GM18867 (cell line): Measurements from ENCODE around the gene SAMD14.

Experiments used
- ATAC-seq: cut with Tn5 transposase; IDR thresholded peaks from one replicate; pipeline ENCODE4 v1.9.1; 2021; ENCODE audit warnings: mild to moderate bottlenecking, moderate library complexity; ENCODE audit not compliant: unreplicated experiment

Gene SAMD14

DNA sequence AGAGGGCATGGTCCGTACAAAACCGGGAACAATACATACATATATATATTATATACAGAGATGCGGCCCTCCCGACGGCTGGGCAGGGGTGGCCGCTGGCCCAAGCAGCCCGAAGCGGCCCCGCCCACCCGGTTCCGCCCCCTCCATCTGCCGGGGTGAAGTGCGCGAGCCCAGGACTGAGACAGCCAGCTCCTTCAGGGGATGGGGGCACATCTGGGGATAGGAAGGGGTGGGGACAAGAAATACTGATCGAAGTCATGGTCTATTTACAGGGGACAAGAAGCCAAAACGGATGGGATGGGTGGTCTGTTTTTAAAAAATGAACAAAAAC, 3.8 kb upstream of the SAMD14 start:
- ATAC-seq = no peak

DNA sequence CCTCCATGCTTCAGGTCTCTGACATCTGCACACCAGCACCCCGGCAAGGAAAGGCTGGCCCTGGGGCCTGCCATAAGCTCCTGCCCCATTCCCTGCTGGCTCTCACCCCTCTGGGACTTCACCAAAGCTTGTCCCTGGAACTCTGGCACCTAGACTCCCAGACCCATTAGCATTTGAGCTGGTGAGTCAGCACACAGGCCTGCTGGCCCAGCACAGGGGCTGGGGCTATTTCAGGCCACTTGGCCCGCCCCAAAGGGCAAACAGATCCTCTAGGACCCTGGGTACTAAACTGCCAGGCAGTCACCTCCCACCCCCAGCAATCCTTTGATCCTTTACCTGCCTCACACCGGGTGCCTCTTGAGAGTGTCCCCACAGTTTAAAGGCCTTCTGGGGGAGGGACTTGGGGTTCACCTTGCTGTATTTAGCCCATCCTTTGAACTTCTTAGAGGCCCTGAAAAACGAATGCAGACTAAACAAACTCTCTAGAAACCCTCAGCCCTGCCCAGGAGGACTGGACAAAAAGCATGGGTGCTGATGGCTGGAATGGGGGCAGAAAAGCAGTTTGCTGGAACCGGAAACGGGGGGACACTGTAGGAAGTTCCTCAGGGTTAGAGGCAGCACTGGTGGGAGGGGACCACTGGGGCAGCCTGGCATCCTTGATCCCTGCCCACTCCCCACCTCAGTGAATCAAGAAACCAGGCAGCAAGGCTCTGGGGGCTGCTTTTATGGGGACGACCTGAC, 3.2 kb upstream of the SAMD14 start:
- ATAC-seq = no peak

GRCh38 chr17:50132104-50132794, 2.3 kb upstream of the SAMD14 start:
- ATAC-seq = no peak

DNA sequence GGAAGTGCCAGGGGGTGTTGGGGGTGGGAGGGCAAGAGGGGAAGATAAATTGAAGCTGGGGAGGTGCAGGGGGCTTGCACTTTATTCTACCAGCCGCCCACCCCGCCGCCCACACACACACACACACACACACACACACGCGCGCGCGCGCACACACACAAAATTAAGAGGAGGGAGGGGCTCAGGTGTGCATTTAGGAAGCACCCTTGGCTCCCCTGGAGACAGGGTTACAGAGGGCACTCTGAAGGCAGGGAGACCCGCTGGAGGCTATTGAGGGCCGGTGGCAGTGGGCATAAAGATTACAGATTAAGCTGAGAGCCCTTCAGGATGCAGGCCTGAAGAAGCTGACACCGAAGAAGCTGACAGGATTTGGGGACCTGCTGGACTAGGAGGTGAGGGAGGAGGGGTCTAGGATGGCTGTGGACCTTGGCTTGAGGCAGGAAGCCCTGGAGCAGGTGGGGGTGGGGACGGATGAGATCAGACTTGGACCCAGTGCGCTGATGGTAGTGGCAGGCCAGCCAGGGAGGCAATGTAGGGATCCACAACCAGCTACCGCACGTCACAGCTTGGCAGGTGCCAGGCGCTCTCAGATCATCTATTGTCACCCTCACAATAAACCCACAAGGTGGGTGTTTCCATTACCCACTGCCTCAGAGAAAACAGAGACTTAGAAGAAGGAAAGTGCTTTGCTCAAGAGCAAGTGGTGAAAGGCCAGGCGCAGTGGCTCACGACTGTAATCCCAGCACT, 772 bp upstream of the SAMD14 start:
- no peak for ATAC-seq

GRCh38 chr17:50129353-50129727, 620 bp downstream of the SAMD14 start:
- no peak for ATAC-seq

DNA sequence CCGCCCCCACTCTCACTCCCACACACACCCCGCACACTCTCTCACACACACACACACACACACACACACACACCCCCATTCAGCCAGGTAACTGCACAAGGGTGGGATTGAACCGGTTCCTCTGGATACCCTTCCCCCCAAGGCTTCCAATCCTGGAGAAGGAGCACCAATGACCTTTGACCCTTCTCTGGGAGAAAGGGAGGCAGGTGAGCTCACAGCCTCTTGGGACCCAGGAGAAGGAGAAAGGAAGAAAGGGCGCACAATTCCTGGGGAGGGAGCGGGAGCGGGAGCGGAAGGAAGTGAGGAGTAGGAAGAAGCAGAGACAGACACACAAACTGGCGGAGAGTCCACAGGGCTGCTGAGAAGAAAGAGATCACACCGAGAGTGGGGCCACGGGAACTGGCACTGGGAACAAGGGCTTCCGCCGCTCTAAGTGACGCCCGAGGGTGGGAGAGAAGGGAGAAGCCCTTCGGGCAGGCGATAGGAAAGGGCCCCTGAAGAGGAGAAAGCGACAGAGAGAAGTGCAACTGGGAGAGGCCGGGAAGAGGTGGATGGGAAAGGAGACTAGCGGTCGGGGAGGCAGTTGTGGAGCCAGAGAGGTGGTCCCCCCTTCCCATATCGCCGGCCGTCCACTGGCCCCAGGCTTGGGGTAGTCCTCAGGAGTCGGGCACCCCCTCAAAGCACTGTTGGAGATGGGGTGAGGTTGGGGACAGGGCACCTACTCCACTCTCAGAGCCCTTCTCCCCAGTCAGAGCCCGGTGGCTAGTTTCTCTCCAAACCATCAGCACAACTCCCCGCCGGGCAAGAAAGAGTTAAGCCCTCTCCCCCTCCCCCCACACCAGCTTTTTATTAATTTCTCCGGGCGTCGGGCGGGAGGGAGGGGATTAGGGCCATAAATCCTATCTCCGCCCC, 1.3 kb downstream of the SAMD14 start:
- no peak for ATAC-seq

DNA sequence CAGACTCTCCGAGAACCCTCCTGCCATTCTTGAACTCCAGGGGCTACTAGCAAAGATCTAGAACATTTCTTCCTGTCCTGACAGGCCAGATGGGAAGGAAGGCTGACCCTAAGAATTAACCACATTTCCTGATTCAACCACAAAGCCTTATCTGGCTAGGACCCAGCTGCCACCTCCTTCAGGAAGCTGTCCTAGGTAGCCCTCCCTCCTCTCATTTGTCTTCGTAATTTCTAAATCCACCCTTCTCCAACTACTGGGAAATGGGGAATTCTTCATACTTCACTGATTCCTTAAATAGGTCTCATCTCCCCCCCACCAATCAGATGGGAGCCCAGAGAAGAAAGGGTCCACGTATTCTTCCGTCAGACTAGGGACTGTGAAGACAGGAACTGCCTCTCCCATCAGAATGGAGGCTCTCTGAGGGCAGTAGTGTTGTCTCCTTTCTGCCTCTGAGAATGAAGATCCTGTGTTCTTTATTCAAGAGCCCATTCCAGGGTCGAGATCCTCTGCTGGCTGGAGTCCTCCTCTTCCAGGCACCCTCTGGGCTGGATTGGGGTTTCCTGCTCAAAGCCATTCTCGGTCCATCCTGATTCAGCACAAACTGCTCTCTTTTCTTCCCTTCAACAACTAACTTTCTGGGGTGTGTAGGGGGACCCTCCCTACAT, 2.1 kb downstream of the SAMD14 start:
- no peak for ATAC-seq

- ATAC-seq = no peak
These were observed 4.5 kb downstream of the SAMD14 start for GRCh38 chr17:50125420-50125997.

DNA sequence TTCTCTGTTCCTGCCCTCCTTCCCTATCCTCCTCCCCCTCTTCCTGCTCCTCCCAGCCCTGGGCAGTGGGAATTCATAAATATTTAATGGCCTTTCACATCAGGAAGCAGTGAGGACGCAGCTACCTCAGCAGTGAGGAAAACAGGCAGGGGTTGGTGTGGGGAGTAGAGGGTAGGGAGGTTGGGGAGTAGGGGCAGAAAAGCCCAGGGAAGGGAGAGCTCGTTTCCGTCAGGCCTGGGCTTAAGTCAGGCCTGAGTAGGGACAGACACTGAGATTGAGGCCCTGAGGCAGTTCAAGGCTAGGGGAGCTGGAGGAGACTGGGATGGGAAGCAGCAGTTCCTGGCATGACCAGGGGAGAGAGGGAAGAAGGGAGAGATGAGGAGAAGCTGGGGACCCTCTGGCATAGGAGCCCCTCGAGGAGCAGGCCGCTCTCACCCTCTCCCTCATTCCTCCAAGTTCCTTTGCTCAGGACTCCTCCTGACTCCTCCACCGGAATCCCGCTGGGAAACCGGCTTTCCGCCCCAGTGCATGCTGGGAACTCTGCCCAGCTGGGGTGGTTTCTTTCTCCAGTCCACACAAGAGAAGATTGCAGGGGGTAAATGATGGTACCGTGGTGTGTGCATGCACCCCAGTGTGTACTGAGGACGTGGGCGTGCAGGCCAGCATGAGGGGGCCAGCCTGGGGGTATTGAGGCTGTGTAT, 6.2 kb downstream of the SAMD14 start:
- no peak for ATAC-seq

DNA sequence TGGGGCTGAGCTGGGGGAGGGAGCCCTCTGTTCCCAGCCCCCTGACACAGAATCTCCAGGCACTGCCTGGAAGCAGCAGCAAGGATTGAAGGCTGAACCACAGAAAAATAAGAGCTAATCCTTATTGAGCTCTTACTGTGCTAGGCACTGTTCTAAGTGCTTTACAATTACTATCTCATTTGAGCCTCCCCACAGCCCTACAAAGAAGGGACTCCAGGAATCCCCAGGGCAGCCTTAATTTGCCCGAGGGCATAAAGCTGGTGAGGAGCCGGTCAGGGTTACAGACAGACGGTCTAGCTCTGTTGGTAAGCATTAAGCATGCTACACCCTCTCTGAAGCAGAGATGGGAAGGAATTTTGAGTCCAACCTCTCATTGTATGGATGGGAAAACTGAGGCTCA, 7.0 kb downstream of the SAMD14 start:
- ATAC-seq = no peak

DNA sequence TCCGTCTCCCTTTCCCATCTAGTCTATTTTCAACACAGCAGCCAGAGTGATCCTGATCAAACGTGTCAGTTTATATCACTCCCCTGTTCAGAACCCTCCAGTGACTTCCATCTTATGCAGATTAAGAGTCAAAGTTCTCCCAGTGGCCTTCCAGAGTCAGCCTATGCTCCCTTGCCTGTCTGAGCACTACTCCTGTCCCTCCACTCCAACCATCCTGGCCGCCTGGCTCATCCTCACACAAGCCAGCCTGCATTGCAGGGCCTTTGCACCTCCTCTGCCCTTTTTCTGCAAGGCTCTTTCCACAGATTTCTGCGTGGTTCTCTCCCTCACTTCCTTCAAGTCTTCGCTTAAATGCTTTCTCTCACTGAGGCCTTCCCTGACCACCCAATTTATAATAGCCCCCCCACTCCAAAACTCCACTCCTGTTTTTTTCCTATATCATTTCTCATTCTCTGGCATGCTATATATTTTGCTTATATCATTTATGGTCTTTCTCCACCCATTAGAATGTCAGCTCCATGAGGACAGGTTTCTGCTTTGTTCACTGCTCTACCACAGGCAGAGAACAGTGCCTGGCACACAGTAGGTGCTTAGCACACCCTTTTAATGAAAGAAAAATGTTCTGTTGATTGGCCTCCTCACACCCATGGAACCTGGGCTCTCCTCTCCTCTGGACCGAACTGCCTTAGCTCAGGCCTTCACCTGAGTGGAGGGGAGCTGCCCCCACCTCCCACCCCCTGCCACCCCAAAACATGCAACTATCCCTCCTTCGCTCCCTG, 9.3 kb downstream of the SAMD14 start:
- ATAC-seq = no peak

DNA sequence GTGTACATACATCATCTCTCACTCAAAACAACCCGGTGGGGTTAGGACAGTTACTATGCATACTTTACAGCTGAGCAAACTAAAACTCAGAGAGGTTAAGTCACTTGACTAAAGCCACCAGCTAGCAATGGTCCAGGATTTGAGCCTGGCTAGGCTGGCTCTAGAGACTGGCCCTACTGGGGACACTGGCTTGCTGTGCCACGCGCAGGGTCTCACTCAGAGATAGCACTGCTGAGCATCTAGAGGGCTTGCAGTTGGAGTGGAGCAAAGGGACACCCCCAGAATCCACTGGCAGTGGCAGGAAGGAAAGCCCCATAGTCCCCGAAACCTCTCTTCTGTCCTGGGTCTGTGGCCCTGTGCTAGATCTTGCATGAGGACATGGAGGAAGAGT, 11.1 kb downstream of the SAMD14 start:
- no peak for ATAC-seq

GRCh38 chr17:50118076-50118827, 11.7 kb downstream of the SAMD14 start:
- no peak for ATAC-seq

GRCh38 chr17:50117202-50118051, 12.5 kb downstream of the SAMD14 start:
- ATAC-seq = peak; percentile 52

- ATAC-seq = no peak
These were observed 14.2 kb downstream of the SAMD14 start for GRCh38 chr17:50115756-50116155.

GRCh38 chr17:50114849-50115357, 15.1 kb downstream of the SAMD14 start:
- ATAC-seq = no peak

DNA sequence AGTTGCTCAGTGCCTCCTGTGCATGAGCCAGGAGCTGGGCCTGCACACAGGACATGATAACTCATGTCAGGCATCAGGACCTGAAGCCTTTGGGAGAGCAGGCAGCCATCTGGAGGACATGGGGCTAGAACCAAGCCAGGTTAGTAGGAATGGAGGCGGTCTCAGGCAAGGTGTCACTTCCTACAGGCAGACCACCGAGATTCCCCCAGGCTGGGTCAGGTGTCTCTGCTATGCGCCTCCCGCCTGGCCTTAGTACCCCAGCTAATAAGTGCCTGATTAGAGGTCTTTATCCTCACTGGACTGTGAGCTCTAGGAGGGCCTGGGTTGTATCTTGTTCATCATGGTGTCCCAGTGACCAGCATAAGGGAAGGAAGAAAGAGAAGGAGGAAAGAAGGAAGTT, 15.6 kb downstream of the SAMD14 start:
- ATAC-seq = no peak
